ENCODE measurements around the gene AFAP1. TPM values are rescaled to one million over a fixed set of nuclear protein-coding genes. Genes with fewer than 3 reads are reported as not detected.

The AFAP1 gene
- total and polyA plus RNA-seq, 8 donors = 23.6 to 31.4 (median 27.4) TPM

- DNase-seq (peak in 1 of 4 donors; percentile 71), ATAC-seq (no peak)
- no peak overlapping the region for H3K4me3 ChIP-seq
- intact Hi-C loops (cut with DNase I) = no loop called here
- peaks cover 0 to 8% of the 10 kb centered on the region in 2 donors for H3K36me3 ChIP-seq
- no peaks in the 10 kb centered on the region for H3K27me3 ChIP-seq
- no peaks in the 10 kb centered on the region for H3K9me3 ChIP-seq
- H3K27ac ChIP-seq = no peak overlapping the region
- TF ChIP-seq CTCF (IDR thresholded peaks at IDR 0.05) = no peak
- peaks cover 0 to 7% of the 10 kb centered on the region in 2 donors for H3K4me1 ChIP-seq
These were observed 75.6 kb downstream of the AFAP1 start for GRCh38 chr4:7863911-7864681.

- ATAC-seq = no peak
- H3K36me3 ChIP-seq = peaks cover 0 to 6% of the 10 kb centered on the region in 2 donors
- no peaks in the 10 kb centered on the region for H3K9me3 ChIP-seq
- no peak overlapping the region for H3K27ac ChIP-seq
- TF ChIP-seq CTCF (IDR thresholded peaks at IDR 0.05) = no peak
- no peak overlapping the region for H3K4me3 ChIP-seq
- H3K4me1 ChIP-seq = peaks cover 3 to 11% of the 10 kb centered on the region in 2 donors
- DNase-seq = no peak
- H3K27me3 ChIP-seq = no peaks in the 10 kb centered on the region
- intact Hi-C loops (cut with DNase I) = no loop called here
These were observed 77.0 kb downstream of the AFAP1 start for GRCh38 chr4:7862561-7863192.

- intact Hi-C loops (cut with DNase I) = no loop called here
- TF ChIP-seq CTCF (IDR thresholded peaks at IDR 0.05) = no peak
- Histone ChIP-seq H3K9me3 (no peaks in the 10 kb centered on the region), H3K4me1 (peaks cover 3 to 20% of the 10 kb centered on the region in 2 donors), H3K27ac (no peak overlapping the region), H3K36me3 (no peaks in the 10 kb centered on the region), H3K27me3 (no peaks in the 10 kb centered on the region), H3K4me3 (no peak overlapping the region)
- DNase-seq (no peak), ATAC-seq (peak; percentile 31)
These were observed 78.2 kb downstream of the AFAP1 start for GRCh38 chr4:7861440-7861881.

GRCh38 chr4:7860600-7861163 is 79.0 kb downstream of the AFAP1 start:
- Histone ChIP-seq H3K4me1 (peaks cover 3 to 20% of the 10 kb centered on the region in 2 donors), H3K9me3 (no peaks in the 10 kb centered on the region), H3K36me3 (no peaks in the 10 kb centered on the region), H3K4me3 (no peak overlapping the region), H3K27me3 (no peaks in the 10 kb centered on the region), H3K27ac (no peak overlapping the region)
- intact Hi-C loops (cut with DNase I) = no loop called here
- ATAC-seq (no peak), DNase-seq (no peak)
- no peak for TF ChIP-seq CTCF (IDR thresholded peaks at IDR 0.05)

GRCh38 chr4:7859326-7859725 is 80.3 kb downstream of the AFAP1 start:
- Histone ChIP-seq H3K27ac (no peak overlapping the region), H3K27me3 (no peaks in the 10 kb centered on the region), H3K9me3 (no peaks in the 10 kb centered on the region), H3K4me3 (no peak overlapping the region), H3K4me1 (peaks cover 3 to 20% of the 10 kb centered on the region in 2 donors), H3K36me3 (peaks cover 0 to 8% of the 10 kb centered on the region in 2 donors)
- no peak for TF ChIP-seq CTCF (IDR thresholded peaks at IDR 0.05)
- ATAC-seq = no peak
- intact Hi-C loops (cut with DNase I) = no loop called here
- DNase-seq = no peak

Measured in left lung (tissue), 10 donors.